Right forelimb (tissue), 1 donor: ENCODE measurements around the gene NPPC.
"Not testable (repeated sequence)": the region's sequence is repeated elsewhere in the genome, so short reads cannot be mapped to it uniquely, and the experiment has no call there.

Experiments
- DNase-seq: peaks from one replicate; pipeline ENCODE4 v3.0.0-alpha.2; 2018

NPPC gene, protein sequence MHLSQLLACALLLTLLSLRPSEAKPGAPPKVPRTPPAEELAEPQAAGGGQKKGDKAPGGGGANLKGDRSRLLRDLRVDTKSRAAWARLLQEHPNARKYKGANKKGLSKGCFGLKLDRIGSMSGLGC

DNA sequence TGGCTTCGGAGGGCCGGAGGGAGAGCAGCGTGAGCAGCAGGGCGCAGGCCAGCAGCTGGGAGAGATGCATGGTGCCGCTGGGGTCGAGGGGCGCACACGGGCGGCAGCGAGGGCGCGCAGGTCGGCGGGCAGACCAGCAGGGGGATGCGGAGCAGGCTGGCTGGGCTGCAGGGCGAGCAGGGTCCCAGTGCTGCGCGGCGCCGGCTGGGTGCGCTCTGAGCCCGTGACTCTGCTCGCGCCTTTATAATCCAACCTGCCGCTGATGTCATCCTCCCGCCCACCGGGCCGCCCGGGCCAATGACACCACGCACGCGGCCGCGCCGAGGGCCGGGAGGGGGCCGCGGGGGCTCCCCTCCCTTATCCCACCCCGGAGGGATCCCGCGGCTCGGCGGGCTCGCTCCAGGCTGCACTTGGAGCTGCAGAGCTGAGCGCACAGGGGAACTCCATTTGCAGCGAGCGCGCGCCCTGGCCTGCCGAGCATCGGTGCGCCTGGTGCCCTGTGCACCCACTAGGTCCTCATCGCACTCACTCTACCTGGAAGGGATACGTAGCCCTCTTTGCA lies at the start of gene NPPC:
Gene NPPC, minus strand, starts transcription at position 217 of the 562 bp plus-strand sequence. Its CDS starts 147 bp downstream, at position 70.
- DNase-seq: peak; percentile 84

DNA sequence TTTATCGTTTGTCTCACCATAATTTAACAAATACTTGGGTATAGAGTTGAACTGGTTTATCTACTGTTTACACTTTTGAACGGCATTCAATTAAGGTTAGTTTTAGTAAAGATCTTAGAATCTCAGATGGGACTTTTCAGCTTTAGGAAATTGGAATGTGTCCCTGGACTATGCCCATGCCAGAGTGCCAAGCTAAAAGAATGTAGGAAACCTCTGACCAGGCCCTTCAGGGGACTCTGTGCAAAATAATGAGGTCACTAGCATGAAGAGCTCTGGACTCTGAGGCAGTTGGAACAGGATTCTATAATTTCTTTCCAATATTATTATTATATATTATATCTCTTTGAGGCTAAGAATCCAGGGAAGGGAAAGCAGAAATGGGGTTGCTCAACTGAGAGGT lies 48.8 kb upstream of the NPPC start:
- no peak for DNase-seq

DNA sequence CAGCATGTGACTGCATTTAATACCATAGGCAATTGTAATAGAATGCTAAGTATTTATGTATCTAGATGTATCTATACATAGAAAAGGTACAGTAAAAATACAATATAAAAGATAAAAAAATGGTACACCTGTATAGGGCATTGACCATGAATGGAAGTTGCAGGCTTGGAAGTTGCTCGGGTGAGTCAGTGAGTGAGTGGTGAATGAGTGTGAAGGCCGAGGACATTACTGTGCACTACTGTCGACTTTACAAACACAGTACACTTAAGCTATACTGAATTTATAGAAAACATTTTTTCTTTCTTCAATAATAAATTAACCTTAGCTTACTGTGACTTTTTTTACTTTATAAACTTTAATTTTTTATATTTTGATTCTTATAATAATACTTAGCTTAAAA lies 44.3 kb upstream of the NPPC start:
- no peak for DNase-seq

DNA sequence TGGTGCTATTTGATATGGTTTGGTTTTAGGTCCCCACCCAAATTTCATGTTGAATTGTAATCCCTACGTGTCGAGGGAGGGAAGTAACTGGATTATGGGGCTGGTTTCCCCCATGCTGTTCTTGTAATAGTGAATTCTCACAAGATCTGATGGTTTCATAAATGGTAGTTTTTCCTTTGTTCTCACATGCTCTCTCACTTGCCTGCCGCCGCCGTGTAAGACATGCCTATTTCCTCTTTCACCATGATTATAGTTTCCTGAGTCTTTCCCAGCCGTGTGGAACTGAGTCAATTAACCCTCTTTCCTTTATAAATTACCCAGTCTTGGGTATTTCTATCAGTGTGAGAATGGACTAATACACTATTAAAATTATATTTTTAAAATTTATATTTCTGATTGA lies 42.6 kb upstream of the NPPC start:
- no peak for DNase-seq

DNA sequence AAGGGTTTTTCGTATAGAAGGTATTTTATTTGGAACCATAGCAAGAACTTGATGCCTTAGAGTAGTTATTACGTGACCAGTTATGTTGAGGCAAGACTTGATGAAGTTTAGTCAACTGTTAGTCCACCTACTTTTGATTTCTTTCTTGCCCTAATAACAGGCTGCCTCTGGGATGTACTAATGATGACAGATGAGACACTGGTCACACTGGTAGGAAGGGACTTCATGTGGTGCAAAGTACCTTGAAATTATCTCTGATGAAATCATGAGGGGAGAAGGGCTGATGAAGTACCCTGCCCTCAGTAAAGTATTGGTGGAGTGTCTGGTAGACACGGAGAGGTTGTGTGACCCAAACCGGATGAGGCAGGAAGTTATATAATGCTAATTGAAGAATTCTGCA lies 40.7 kb upstream of the NPPC start:
- DNase-seq: no peak

DNA sequence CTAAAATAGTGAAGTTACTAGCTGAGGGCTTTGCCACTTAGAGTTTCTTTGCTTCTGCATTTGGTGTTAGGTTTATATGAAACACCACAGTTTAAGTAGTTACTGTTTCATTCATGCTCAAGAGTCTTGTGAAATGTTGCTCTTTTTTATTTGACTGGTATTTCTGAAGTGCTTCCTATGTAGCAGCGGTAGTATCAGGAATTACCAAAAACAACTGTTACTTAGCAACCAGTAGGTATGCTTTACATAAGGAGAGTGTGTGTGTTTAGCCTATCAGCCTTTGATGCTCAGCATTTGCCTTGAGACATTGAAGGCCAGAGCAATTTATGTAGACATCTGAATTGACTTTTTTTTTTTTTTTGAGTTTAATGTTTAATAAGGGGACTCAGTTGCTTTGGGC lies 38.9 kb upstream of the NPPC start:
- no peak for DNase-seq

DNA sequence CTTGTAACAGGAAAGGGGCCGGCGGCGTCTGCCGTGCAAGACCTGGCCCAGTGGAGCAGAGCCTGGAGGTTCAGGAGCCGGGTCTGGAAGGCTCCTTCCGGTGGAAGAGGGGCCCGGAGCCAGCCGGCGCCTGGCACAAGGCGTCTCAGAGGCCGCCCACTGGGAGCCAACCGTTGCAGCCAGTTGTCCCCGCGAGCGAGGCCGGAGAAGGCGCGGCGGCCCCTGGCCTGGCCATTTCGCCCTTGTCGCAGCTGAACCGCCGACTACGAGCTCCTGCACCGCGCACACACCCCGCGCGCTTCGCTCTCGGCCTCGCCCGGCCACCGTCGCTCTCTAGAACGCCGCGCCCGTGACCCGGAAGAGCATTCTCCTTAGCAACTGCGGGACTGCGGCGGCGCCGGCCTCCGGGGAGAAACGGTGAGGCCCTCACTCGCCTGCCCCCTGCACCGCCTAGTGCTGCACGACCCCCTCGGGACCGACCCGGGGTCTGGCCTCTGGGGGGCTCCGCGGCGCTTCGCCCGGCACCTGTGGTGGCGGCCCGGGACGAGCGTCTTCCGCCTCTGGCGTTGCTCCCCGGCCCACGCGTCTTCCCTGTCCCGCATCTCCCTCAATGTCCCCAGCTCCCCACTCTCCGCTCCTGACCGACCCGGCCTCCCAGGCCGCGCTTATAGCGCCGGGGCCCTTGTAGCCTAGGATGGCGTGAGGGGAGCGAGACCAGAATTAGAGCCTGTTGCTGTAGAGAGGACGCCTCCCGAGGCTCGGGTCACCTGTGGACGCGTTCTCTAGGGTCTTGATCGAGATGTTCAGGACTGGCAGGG lies 35.4 kb upstream of the NPPC start, which contains the start of gene DIS3L2:
Gene DIS3L2, plus strand, starts transcription at position 365 of the 818 bp plus-strand sequence. CDS start 53,215 bp downstream, outside the sequence.
- peak; percentile 91 for DNase-seq

DNA sequence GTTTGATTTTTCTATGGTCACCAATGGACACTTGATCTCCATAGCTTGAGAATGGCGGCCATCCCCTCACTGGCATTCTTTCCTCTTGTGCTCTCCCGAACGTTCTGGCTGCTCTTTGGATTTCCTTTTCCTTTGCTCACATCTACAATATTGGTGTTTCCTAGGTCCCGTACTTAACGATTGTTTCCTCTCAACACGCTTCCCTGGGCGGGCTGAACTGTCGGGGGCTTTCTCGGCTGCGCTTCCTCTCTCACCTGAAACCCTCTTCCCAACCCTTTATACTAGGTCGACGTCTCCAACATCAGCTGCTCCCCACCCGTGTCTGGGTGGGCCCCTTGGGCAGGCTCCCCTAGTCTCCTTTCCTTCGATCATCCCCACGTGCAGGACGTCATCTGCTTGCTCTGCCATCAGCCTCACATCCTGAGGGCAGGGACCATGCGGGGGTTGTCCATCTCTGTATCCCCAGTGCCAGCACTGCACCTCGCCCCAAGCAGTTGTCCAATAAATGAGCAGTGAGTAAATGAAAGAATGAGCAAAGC lies 34.7 kb upstream of the NPPC start:
- no peak for DNase-seq

DNA sequence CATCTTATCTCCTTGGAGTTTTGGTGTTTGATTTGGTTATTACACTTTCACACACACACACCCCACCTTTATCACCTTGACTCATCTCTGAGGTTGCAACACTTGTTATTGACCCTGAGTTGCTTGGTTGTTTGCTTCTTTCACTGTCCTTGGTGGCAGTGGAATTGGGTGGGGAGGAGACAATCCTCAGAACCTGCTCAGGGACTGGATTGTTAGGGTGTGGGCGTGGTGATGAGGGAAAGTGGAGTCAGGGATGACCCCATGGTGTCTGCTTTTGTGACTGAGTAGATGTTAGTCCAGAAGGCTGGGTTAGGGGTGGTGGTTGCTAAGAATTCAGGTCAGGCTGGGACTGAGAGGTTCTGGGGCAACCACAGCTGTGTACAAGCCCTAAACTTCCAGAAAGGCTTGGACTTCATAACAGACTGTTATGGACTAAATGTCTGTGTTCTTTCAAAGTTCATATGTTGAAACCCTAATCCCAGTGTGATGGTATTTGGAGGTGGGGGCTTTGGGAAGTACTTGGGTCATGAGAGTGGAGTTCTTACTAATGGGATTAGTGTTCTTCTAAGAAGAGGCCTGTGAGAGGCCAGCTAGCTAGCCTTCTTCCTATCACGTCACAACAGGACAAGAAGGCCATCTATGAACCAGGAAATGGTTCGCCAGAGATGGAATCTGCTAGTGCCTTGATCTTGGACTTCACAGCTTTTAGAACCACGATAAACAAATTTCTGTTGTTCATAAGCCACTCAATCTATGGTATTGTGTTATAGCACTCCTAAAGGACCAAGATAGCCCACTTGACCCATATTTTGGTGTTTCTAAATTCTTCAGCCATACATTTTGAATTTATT lies 31.9 kb upstream of the NPPC start:
- DNase-seq: no peak

DNA sequence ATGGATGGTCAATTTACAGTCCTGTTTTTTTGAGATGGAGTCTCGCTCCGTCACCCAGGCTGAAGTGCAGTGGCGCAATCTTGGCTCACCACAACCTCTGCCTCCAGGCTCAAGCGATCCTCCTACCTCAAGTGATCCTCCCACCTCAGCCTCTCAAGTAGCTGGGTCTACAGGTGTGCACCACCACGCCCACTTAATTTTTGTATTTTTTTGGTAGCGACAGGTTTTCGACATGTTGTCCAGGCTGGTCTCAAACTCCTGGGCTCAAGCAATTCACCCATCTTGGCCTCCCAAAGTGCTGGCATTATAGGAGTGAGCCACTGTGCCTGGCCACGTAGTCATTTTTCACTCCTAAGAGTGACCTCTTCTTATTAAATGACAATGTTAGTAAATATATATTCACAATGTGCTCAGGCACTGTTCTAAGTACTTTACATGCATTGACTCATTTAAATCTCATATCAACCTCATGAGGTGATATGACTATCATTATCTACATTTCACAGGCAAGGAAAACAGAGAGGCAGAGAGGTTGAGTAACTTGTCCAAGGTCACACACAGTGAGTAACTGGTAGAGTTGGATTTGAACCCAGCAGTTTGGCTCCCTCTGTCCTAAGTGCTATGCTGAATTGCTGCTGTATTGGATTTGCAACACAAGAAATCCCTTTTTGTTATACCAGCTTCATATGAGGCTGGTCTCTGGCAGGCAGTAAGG lies 29.7 kb upstream of the NPPC start:
- DNase-seq: no peak

DNA sequence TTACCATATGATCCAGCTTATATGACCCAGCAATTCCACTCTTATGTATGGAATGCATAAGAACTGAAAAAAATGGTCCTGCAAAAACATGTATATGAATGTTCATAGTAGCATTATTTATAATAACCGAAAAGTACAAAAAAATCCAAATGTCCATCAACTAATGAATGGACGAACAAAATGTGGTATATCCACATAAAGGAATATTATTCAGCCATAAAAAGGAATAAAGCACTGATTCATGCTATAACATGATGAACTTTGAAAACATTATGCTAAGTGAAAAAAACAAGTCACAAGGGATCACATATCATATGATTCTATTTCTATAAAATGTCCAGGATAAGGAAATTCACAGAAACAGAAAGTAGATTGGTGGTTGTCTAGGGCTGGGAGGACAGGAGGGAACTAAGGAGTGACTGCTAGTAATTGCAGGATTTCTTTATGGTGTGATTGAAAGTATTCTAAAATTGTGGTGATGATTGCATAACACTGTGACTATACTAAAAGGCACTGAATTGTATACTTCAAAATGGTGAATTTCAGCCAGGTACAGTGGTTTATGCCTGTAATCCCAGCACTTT lies 25.3 kb upstream of the NPPC start:
- no peak for DNase-seq

DNA sequence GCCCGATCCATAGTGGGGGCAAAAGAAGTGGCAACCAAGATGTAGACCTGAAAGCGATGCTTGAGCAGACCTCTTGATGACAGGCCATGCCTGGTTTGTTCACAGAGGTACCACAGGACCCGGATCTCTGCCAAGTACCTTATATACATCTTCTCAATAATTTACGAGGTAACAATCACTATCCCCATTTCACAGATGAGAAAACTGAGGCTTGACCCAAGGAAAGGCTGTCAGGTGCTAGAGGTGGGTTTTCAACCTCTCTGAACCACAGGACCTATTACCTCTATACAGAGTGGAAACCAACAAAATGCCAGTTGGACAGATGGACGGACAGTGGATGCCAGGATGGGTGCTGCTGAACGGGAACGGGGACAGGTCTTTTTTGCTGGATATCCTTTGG lies 21.5 kb upstream of the NPPC start:
- DNase-seq: no peak

DNA sequence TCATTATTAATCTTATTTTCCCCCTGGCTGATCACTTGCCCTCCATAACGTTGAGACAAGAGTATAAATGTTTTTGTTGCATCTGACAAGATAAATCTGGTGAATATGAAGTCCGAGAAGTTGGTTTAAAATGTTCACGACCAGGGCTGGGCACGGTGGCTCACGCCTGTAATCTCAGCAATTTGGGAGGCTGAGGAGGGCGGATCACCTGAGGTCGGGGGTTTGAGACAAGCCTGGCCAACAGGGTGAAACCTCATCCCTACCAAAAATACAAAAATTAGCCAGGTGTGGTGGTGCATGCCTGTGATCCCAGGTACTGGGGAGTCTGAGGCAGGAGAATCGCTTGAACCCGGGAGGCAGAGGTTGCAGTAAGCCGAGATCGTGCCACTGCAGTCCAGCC lies 20.9 kb upstream of the NPPC start:
- not testable (repeated sequence) for DNase-seq

DNA sequence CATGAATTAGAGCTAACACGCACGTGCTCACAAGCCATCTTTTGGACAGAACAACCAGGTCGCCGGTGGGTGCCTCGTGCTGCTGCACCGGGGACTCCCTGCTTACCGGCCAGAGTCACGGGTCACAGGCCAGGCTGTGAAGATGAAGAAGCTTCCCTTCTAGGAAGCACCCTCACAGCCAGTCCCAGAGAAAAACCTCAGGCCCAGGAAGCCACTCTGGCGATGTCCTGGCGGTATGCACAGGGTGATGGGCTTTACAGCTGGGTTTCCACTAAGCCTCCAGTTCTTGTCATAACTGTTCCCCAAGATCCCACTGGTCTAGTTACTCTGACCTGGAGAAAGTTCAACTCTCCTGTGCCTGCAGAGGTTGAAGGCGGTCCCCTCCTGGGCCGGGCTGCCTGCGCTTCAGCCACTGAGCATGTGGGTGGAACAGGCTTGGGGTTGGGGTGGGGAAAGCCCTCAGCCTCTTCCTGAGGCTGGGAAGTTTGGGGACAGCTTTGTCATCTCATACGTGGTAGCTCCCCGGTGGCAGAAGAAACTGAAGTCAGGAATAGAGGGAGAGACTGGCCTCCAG lies 20.1 kb upstream of the NPPC start:
- no peak for DNase-seq

DNA sequence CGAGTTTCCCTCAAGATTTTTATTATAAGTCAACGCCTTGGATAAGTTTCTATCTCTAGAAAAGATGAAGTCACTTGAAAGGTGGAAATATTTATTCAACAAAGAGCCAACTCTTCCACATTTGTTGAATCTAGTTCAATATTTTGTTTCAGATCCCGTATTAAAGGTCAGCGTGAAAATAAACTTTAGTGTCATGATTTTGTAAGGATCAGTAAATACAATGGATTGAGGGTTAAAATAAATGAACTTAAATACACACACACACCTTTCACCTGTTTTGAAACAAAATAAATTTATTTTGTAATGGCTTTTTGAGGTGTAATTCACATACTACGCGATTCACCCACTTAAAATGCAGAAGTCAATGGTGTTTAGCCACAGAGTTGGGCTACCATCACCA lies 16.0 kb upstream of the NPPC start:
- no peak for DNase-seq

DNA sequence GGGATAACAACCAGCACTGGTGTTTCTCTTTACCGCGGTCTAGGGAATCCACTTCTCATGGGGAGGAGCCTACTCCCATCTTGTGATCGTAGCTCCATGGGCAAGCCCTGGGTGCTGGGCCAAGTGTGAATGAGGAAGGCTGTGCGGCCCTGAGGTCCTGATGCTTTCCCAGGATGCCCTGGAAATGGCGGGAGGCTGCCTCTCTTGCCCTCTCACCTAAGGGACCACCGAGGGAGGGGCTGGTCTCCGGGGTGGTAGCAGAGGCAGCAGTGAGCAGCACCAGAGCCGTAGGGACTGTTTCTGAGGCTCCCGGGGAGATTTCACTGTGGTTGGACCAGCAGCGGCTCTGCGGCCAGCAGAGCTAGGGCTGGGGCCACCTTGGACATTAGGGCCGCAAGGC lies 15.5 kb upstream of the NPPC start:
- DNase-seq: no peak

DNA sequence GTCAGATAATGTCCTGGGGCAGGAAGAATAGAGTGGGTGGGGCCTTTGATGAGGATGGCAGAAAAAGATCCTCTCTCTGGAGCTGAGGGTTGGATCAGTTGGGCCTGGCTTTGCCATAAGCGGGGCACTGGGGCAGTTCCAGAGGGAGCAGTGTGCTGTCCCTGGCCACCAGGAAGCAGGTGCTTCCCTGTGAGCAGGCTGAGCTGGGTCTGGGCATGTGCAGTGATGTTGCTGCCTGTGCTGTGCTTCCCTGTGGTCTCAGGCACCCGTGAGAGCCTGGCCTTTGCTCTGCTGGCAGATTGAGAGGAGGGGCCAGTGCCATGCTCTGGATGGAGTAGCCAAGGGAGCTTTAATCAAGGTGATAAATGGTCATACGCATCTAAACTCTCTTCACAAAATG lies 14.6 kb upstream of the NPPC start:
- no peak for DNase-seq

DNA sequence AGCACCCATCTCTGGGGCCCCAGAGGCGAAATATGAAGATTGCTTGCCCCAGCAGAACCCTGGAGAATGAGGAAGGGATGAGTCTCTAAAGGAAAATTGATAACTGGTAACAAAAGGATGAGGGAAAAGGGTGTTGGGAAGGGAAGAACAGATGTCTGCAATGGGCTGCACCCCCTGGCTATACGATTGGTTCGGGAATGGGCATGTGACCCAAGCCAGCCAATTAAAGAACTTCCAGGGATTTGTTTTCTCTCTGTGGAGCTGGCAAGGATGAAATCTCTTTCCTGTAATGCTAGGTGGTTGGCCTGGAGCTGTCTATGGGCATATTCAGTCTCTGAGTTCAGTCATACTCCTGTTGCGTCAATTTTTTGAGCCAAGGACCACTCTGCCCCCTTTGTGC lies 12.8 kb upstream of the NPPC start:
- no peak for DNase-seq

DNA sequence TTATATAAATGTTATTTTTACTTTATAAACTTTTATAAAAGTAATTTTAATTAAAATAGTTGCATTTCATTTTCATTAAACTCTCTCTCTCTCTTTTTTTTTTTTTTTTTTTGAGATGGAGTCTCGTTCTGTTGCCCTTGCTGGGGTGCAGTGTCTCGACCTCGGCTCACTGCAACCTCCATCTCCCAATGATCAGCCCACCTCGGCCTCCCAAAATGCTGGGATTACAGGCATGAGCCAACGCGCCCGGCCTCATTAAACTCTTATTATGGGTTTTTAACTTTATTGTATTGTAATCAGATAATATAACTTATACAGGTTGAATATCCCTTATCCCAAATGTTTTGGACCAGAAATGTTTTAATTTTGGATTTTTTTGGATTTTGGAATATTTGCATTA lies 10.9 kb upstream of the NPPC start:
- DNase-seq: no peak

DNA sequence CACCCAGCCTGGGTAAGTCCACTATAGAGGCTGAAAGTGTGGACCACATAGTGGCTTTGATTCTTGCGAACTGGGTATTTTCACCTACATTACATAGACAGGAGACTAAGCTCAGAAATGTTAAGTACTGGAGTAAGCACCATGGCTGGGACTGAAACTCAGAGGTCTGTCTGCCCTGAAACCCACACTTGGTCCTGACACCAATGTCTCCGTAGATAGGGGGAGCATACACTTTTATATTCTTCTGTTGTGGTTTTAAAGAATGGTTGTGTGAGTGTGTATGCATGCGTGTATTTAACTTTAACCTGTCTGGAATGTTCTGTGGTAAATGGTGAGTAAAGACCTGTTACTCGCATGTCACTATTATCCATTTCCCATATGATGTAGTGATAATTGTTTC lies 10.3 kb upstream of the NPPC start:
- no peak for DNase-seq

DNA sequence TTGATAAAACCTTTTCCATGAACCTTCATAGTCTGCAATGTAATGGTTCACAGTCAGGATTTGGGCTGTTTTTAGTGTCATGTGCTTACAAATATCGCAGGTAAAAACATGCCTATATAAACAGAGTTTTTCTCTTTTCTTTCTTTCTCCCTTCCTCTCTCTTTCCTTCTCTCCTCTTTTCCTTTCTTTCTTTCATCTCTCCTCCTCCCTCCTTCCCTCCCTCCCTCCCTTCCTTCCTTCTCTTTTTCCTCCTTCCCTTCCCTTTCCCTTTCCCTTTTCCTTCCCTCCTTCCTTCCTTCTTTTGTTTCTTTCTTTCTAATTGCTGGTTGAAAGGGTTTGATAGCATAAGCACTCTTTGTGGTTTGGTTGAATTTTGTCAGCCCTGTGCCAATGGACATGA lies 9.6 kb upstream of the NPPC start:
- DNase-seq: no peak

DNA sequence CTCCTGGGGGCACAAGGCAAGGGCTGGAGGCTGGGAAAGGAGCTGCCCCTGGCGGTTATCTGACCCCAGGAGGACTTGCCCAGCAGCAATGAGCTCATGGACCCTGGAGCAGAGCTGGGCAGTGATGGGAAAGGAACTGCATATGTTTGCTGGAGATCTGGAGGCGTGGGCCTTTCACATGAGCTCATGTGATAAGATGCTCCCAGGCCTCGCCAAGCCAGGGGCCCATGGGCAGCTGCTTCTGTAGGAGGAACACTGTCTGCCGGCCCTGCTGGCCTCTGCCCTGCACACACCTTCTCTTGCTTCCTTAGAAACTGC lies 9.0 kb upstream of the NPPC start:
- DNase-seq: no peak
